Spinal cord (tissue), 10 donors: ENCODE measurements around the gene TCOF1. TPM values are rescaled to one million over a fixed set of nuclear protein-coding genes. Genes with fewer than 3 reads are reported as not detected.

ENCODE experiments used
- DNase-seq, 6 donors: peaks; one replicate each; pipeline versions ENCODE4 v3.0.0 to v3.0.0-alpha.2; 2013 to 2015; ENCODE audit warnings: low spot score in 6 of 6, low read depth in 4 of 6
- H3K27ac ChIP-seq: one replicate; pipeline ENCODE4 v1.5.1; 2013; ENCODE audit warnings: low read depth, low read length, control low read depth
- H3K27me3 ChIP-seq: one replicate; pipeline ENCODE4 v1.6.1; 2013; ENCODE audit warnings: low read length; ENCODE audit not compliant: control insufficient read depth, insufficient read depth
- H3K36me3 ChIP-seq: one replicate; pipeline ENCODE4 v1.6.1; 2013; ENCODE audit warnings: low read length; ENCODE audit not compliant: control insufficient read depth, insufficient read depth
- H3K4me1 ChIP-seq: one replicate; pipeline ENCODE4 v1.6.1; 2013; ENCODE audit warnings: low read length; ENCODE audit not compliant: control insufficient read depth, insufficient read depth
- H3K4me3 ChIP-seq: one replicate; pipeline ENCODE4 v1.5.1; 2013; ENCODE audit warnings: low read depth, low read length, control low read depth
- H3K9me3 ChIP-seq: one replicate; pipeline ENCODE4 v1.6.1; 2013; ENCODE audit warnings: low read length; ENCODE audit not compliant: control insufficient read depth, insufficient read depth
- WGBS: methylation state at CpG from one replicate; pipeline ENCODE4 v1.1.5; 2013; ENCODE audit warnings: missing lambda C conversion rate; ENCODE audit not compliant: insufficient coverage; 5-methylcytosine and 5-hydroxymethylcytosine counted together
- polyA plus RNA-seq, 2 donors: library from polyadenylated mRNA; unstranded; fragments of 120-200 nt; gene quantifications; one replicate each; pipeline ENCODE4 v1.2.1, GENCODE V29; 2013; ENCODE audit not compliant: insufficient read length in 2 of 2
- total RNA-seq, 2 donors: library from RNA; depleted of rRNA in 1 of 2; stranded (reverse); fragments of 120-200 nt in 1 of 2; fragments of >200 nt in 1 of 2; gene quantifications; one replicate each; pipeline versions ENCODE4 v1.2.3 to v1.2.4, GENCODE V29; 2013 to 2014
- donor health status: healthy.

TCOF1 gene
- total and polyA plus RNA-seq, 4 donors = 8.7 to 26.3 (median 22.4) TPM

GRCh38 chr5:150395688-150395975, 38.1 kb downstream of the TCOF1 start:
- Histone ChIP-seq H3K4me1 (peaks cover 2% of the 10 kb centered on the region), H3K36me3 (peaks cover 98% of the 10 kb centered on the region), H3K27me3 (no peaks in the 10 kb centered on the region), H3K4me3 (no peak overlapping the region), H3K27ac (no peak overlapping the region), H3K9me3 (no peaks in the 10 kb centered on the region)
- DNase-seq = no peak
- WGBS = 100% methylated on average over 1 of the region's 2 CpGs

GRCh38 chr5:150396267-150396666, 38.8 kb downstream of the TCOF1 start:
- Histone ChIP-seq H3K36me3 (peaks cover 95% of the 10 kb centered on the region), H3K27me3 (no peaks in the 10 kb centered on the region), H3K4me3 (no peak overlapping the region), H3K9me3 (no peaks in the 10 kb centered on the region), H3K27ac (no peak overlapping the region), H3K4me1 (peaks cover 3% of the 10 kb centered on the region)
- DNase-seq = no peak
- WGBS = 97% methylated on average over 6 of the region's 7 CpGs

GRCh38 chr5:150397146-150397781, 39.8 kb downstream of the TCOF1 start:
- Histone ChIP-seq H3K4me3 (no peak overlapping the region), H3K36me3 (peaks cover 88% of the 10 kb centered on the region), H3K9me3 (no peaks in the 10 kb centered on the region), H3K27ac (no peak overlapping the region), H3K27me3 (no peaks in the 10 kb centered on the region), H3K4me1 (peaks cover 3% of the 10 kb centered on the region)
- WGBS = 84% methylated on average over 14 of the region's 14 CpGs
- no peak for DNase-seq

GRCh38 chr5:150397782-150398721, 40.6 kb downstream of the TCOF1 start:
- H3K27me3 ChIP-seq = no peaks in the 10 kb centered on the region
- H3K4me1 ChIP-seq = peaks cover 3% of the 10 kb centered on the region
- no peak overlapping the region for H3K4me3 ChIP-seq
- no peaks in the 10 kb centered on the region for H3K9me3 ChIP-seq
- WGBS = 93% methylated on average over 6 of the region's 13 CpGs
- no peak overlapping the region for H3K27ac ChIP-seq
- DNase-seq = no peak
- H3K36me3 ChIP-seq = peaks cover 86% of the 10 kb centered on the region

GRCh38 chr5:150398722-150399523, 41.4 kb downstream of the TCOF1 start:
- peaks cover 3% of the 10 kb centered on the region for H3K4me1 ChIP-seq
- no peak overlapping the region for H3K4me3 ChIP-seq
- no peaks in the 10 kb centered on the region for H3K27me3 ChIP-seq
- H3K36me3 ChIP-seq = peaks cover 80% of the 10 kb centered on the region
- H3K9me3 ChIP-seq = no peaks in the 10 kb centered on the region
- no peak overlapping the region for H3K27ac ChIP-seq
- DNase-seq = no peak
- WGBS = 80% methylated on average over 10 of the region's 12 CpGs

- Histone ChIP-seq H3K36me3 (peaks cover 80% of the 10 kb centered on the region), H3K4me3 (no peak overlapping the region), H3K27ac (no peak overlapping the region), H3K27me3 (no peaks in the 10 kb centered on the region), H3K4me1 (peaks cover 3% of the 10 kb centered on the region), H3K9me3 (no peaks in the 10 kb centered on the region)
- WGBS = 67% methylated on average over 2 of the region's 11 CpGs
- no peak for DNase-seq
These were observed 42.2 kb downstream of the TCOF1 start for GRCh38 chr5:150399524-150400211.

- H3K36me3 ChIP-seq = peaks cover 72% of the 10 kb centered on the region
- no peaks in the 10 kb centered on the region for H3K27me3 ChIP-seq
- 87% methylated on average over 11 of the region's 12 CpGs for WGBS
- H3K9me3 ChIP-seq = no peaks in the 10 kb centered on the region
- peaks cover 3% of the 10 kb centered on the region for H3K4me1 ChIP-seq
- no peak overlapping the region for H3K27ac ChIP-seq
- no peak for DNase-seq
- no peak overlapping the region for H3K4me3 ChIP-seq
These were observed 43.0 kb downstream of the TCOF1 start for GRCh38 chr5:150400316-150401075.

- H3K4me3 ChIP-seq = no peak overlapping the region
- DNase-seq = no peak
- H3K36me3 ChIP-seq = peaks cover 68% of the 10 kb centered on the region
- WGBS = no CpG with 5 or more reads among the region's 3 CpGs
- no peaks in the 10 kb centered on the region for H3K27me3 ChIP-seq
- H3K27ac ChIP-seq = no peak overlapping the region
- peaks cover 3% of the 10 kb centered on the region for H3K4me1 ChIP-seq
- H3K9me3 ChIP-seq = no peaks in the 10 kb centered on the region
These were observed 43.5 kb downstream of the TCOF1 start for GRCh38 chr5:150401076-150401375.
